Muscle of arm (tissue), 12 donors: ENCODE measurements around the gene C21orf58. TPM values are rescaled to one million over a fixed set of nuclear protein-coding genes. Genes with fewer than 3 reads are reported as not detected.

Experiments used
- DNase-seq: peaks from one replicate; pipeline ENCODE4 v3.0.0-alpha.2; 2013
- polyA plus RNA-seq, 12 donors: library from polyadenylated mRNA; unstranded; fragments of 120-200 nt; gene quantifications; one replicate each; pipeline ENCODE4 v1.2.1, GENCODE V29; 2013; ENCODE audit not compliant: insufficient read length in 12 of 12

The C21orf58 gene
- polyA plus RNA-seq, 12 donors, result 4.2 to 14.4 (median 6.5) TPM; not detected in 1

DNA sequence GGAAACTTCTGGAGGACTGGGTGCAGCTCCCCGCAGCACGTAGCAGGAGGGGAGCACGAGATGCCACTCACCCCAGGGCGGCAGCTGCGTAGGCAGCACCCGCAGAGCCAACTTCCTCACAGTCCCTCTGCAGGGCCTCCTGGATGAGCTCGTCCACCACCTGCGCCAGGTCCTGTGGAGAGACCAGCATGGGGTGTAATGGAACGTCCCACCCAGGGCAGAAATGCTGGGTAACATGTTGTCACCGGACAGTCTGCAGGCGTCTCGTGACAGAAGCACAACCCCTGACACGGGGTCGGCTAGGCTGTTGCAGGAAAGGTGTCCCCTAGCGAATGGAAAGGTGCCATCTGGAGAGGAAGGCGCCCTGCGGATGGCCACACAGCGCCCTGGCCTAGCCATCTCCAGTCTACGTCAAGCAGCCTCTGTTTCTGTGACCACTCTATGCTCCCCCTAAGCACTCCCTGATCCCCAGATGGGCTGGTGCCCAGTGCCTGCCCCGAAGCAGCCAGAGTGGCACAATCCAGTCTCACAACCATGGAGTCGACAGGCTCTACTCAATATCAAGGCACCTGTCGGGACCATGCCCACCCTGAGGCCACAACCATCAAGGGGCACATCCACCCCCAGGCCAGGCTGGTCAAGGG is 59.5 kb downstream of the C21orf58 start:
- DNase-seq, result no peak

DNA sequence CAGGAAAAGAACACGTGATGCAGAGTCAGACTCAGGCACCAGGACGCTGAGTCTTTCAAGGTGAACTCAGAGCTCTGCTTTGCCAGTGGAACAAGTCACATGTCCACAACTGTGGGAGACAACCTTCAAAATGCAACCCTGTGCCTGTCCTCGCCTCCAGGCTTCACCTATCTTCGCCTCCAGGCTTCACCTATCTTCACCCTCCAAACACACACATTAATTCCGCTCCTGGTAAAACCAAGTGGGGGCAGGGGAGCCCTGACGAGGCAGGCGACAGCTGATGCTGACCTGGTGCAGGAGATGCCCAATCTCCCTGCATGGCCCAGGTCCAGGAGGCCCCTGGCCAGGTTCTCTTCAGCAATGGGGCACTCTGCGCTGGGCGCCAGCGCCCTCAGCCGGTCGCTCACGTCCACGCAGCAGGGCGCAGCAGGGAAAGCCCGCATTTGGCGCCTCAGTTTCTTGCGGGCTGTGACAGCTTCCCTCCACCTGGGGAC is 67.1 kb downstream of the C21orf58 start:
- no peak for DNase-seq

DNA sequence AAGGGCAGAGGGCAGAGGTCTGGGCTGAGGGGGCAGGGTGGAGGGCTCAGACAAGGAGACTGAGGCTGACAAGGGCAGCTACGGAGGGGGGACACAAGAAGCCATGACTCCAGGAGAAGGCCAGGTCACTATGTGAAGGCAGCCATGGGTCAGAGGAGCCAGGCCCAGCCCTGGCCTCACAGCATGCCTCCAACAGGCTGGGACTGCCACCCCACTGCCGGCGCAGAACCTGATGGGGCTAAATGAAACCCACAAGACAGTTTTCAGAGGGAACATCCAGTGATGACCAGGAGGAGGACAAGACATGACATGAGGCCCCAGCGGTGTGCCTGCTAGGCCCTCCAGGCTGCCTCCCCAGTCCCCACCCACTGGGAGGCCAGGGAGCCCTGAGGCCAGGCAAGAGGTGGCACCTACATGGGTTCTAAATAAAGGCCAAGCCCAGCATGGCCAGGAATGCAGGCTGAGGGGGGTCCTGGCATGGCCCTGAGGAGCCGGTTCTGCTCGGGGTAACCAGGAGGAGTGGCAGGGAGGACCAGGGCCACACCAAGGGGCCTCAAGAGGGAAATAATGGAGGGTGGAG is 67.8 kb downstream of the C21orf58 start:
- no peak for DNase-seq

DNA sequence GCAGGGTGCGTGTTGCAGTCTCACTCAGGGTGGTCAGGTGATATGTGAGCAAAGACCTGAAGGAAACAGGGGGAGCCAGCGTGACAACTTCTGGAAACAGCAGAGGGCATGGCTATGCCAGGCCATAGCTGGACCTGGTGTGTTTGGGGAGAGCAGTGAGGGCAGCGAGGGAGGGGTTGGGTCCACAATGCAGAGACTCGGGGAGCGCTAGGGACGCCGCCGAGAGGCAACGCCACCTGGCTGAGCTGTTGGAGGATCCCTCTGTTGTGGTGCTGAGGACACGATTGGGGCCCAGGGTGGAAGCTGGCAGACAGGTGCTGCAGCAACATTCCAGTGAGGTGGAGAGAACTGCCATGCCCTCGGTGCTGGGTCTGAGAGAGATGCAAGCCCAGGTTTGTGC is 68.5 kb downstream of the C21orf58 start:
- no peak for DNase-seq

DNA sequence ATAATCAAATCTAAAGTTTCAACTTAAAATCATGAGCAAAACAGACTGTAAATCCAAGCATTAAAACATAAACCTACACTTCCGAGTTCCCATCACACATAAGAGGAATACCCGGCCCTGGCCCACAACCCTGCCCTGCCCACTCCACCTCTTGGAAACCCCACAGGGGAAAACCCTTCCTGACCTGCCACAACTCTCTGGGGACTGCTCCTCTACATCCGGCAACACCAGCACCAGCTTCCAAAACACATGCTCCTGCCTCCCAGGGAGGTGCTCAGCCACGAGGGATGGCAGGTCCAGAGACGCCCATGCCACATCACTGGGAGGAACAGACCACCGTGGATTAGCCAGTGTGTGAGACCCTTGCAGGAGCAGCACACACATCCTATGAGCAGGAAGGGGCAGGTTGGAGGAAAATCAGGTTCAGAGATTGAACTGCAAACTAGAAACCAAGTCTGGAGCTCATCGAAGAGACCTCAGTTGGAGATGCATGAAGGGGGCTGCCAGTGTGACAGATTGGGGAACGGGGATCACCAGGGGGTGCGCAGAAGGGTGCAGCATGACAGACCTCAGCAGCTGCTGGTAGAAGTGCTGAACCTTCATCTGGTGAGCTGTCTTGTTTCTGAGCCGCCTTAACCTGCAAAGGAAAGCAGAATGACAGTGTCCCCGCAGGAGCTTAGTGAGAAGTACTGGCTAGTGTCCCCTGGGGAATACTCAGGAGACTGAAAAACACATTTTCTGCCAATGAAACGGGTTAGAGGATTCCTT is 69.3 kb downstream of the C21orf58 start:
- no peak for DNase-seq

DNA sequence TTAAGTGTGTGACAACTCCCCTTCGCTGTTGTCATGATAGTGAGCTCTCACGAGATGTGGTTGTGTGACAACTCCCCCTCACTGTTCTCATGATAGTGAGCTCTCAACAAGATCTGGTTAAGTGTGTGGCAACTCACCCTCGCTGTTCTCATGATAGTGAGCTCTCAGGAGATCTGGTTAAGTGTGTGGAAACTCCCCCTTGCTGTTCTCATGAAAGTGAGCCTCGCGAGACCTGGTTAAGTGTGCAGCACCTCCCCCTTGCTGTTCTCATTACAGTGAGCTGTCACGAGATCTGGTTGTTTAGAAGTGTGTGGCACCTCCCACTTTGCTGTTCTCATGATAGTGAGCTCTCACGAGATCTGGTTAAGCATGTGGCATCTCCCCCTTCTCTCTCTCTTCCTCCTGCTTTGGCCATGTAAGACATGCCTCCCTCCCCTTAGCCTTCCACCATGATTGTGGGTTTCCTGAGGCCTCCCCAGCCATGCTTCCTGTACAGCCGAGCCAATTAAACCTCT is 70.0 kb downstream of the C21orf58 start:
- no peak for DNase-seq

DNA sequence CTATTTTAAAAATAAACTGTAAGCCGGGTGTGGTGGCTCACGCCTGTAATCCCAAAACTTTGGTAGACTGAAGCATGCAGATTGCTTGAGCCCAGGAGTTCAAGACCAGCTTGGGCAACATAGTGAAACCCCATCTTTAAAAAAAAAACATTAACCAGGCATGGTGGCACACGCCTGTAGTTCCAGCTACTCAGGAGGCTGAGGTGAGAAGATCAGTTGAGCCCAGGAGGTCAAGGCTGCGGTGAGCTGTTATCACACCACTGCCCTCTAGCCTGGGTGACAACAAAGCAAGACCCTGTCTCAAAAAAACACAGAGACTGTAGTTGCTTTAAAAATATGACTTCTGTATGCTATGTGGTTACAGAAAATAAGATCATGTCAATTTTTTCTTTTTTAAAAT is 70.8 kb downstream of the C21orf58 start:
- no peak for DNase-seq

Other genes starting within 250 kb of the C21orf58 start
- gene COL6A2, start 225.8 kb downstream of the C21orf58 start, polyA plus RNA-seq, result 100 to 1,000 TPM; 417 to 953 (median 482) TPM
- gene FTCD, start 168.3 kb downstream of the C21orf58 start, polyA plus RNA-seq, result 1 to 10 TPM in 7 of 12 donors, under 1 TPM in 3, not detected in 2; 0.13 to 2.8 (median 1.6) TPM
- 10 to 100 TPM in 4 of 12 donors, 1 to 10 TPM in 6, not detected in 2; 4.2 to 18.6 (median 9.6) TPM for gene SPATC1L, start 139.4 kb downstream of the C21orf58 start, polyA plus RNA-seq
- gene LSS, start 95.1 kb downstream of the C21orf58 start, polyA plus RNA-seq, result 10 to 100 TPM in 11 of 12 donors, not detected in 1; 27.1 to 52.3 (median 33.1) TPM
- gene MCM3AP, start 38.3 kb downstream of the C21orf58 start, polyA plus RNA-seq, result 10 to 100 TPM in 11 of 12 donors, not detected in 1; 51.5 to 81.8 (median 55.6) TPM
- gene YBEY, start 37.5 kb downstream of the C21orf58 start, polyA plus RNA-seq, result 10 to 100 TPM in 10 of 12 donors, not detected in 2; 10.0 to 27.1 (median 19.1) TPM
- 10 to 100 TPM in 11 of 12 donors, not detected in 1; 39.5 to 88.8 (median 59.5) TPM for gene PCNT, start 286 bp upstream of the C21orf58 start, polyA plus RNA-seq
- gene DIP2A, start 135.0 kb upstream of the C21orf58 start, polyA plus RNA-seq, result 10 to 100 TPM in 11 of 12 donors, not detected in 1; 18.4 to 42.8 (median 24.6) TPM